ENCODE results near the gene ANTXRL. TPM values are rescaled to one million over a fixed set of nuclear protein-coding genes. Genes with fewer than 3 reads are reported as not detected.
"Not testable (repeated sequence)": the region's sequence is repeated elsewhere in the genome, so short reads cannot be mapped to it uniquely, and the experiment has no call there.

Gene ANTXRL
- total and polyA plus RNA-seq, 7 donors = 0.06 TPM; not detected in 6

- WGBS, 3 donors = 81 to 97% (median 82%) methylated on average over 6 of the region's 6 CpGs
- intact Hi-C loops (cut with DNase I) = no loop called here
Measured at GRCh38 chr10:46263831-46264268, 22.9 kb upstream of the ANTXRL start.

GRCh38 chr10:46264336-46264735 is 22.5 kb upstream of the ANTXRL start:
- Histone ChIP-seq H3K36me3 (ENCODE audit: insufficient read depth in 1 of 2, low read depth in 1 of 2) (no peaks in the 10 kb centered on the region), H3K4me3 (no peak overlapping the region), H3K4me1 (no peaks in the 10 kb centered on the region), H3K27me3 (ENCODE audit: insufficient read depth in 3 of 3, low read length in 2 of 3) (no peaks in the 10 kb centered on the region), H3K9me3 (no peaks in the 10 kb centered on the region), H3K27ac (no peak overlapping the region)
- 79 to 88% (median 86%) methylated on average over 5 of the region's 5 CpGs for WGBS, 3 donors
- DNase-seq (no peak), ATAC-seq (no peak)
- intact Hi-C loops (cut with DNase I) = no loop called here
- TF ChIP-seq CTCF (IDR thresholded peaks at IDR 0.05) = no peak

More at GRCh38 chr10:46263831-46264268, 22.9 kb upstream of the ANTXRL start:
- no peaks in the 10 kb centered on the region for H3K36me3 ChIP-seq (ENCODE audit: insufficient read depth in 1 of 2, low read depth in 1 of 2)
- ATAC-seq (no peak), DNase-seq (no peak)
- H3K27ac ChIP-seq = no peak overlapping the region
- H3K4me1 ChIP-seq = no peaks in the 10 kb centered on the region
- H3K27me3 ChIP-seq (ENCODE audit: insufficient read depth in 3 of 3, low read length in 2 of 3) = no peaks in the 10 kb centered on the region
- no peaks in the 10 kb centered on the region for H3K9me3 ChIP-seq
- TF ChIP-seq CTCF (IDR thresholded peaks at IDR 0.05) = no peak
- no peak overlapping the region for H3K4me3 ChIP-seq

GRCh38 chr10:46264737-46265368 is 21.9 kb upstream of the ANTXRL start:
- H3K36me3 ChIP-seq (ENCODE audit: insufficient read depth in 1 of 2, low read depth in 1 of 2) = no peaks in the 10 kb centered on the region
- ATAC-seq (no peak), DNase-seq (no peak)
- intact Hi-C loops (cut with DNase I) = no loop called here
- no peaks in the 10 kb centered on the region for H3K9me3 ChIP-seq
- H3K4me3 ChIP-seq = no peak overlapping the region
- no peak overlapping the region for H3K27ac ChIP-seq
- 86 to 95% (median 93%) methylated on average over 8 of the region's 8 CpGs for WGBS, 3 donors
- H3K4me1 ChIP-seq = no peaks in the 10 kb centered on the region
- H3K27me3 ChIP-seq (ENCODE audit: insufficient read depth in 3 of 3, low read length in 2 of 3) = no peaks in the 10 kb centered on the region
- no peak for TF ChIP-seq CTCF (IDR thresholded peaks at IDR 0.05)

- H3K4me1 ChIP-seq; H3K27ac ChIP-seq; H3K36me3 ChIP-seq (ENCODE audit: insufficient read depth in 1 of 2, low read depth in 1 of 2); H3K9me3 ChIP-seq; H3K27me3 ChIP-seq (ENCODE audit: insufficient read depth in 3 of 3, low read length in 2 of 3); DNase-seq; intact Hi-C loops (cut with DNase I); H3K4me3 ChIP-seq: not testable (repeated sequence)
- 63 to 80% (median 67%) methylated on average over 6 of the region's 6 CpGs for WGBS, 3 donors
- peak in 1 of 4 donors; percentile 49 for ATAC-seq
Measured at GRCh38 chr10:46265566-46266305, 21.1 kb upstream of the ANTXRL start.

GRCh38 chr10:46266306-46266985 is 20.4 kb upstream of the ANTXRL start:
- 59 to 72% (median 66%) methylated on average over 21 of the region's 21 CpGs for WGBS, 3 donors
- Histone ChIP-seq H3K4me1 (no peaks in the 10 kb centered on the region), H3K27ac (no peak overlapping the region), H3K27me3 (ENCODE audit: insufficient read depth in 3 of 3, low read length in 2 of 3) (no peaks in the 10 kb centered on the region), H3K4me3 (no peak overlapping the region), H3K9me3 (no peaks in the 10 kb centered on the region), H3K36me3 (ENCODE audit: insufficient read depth in 1 of 2, low read depth in 1 of 2) (no peaks in the 10 kb centered on the region)
- no peak for ATAC-seq
- no peak for DNase-seq
- TF ChIP-seq CTCF (IDR thresholded peaks at IDR 0.05) = no peak
- intact Hi-C loops (cut with DNase I) = no loop called here
